Hematopoietic multipotent progenitor cell treated with erythropoietin and hydrocortisone succinate and interleukin-3 and kit ligand, for 6 days (in vitro differentiated cells): Measurements from ENCODE around the gene TMEM86B.
"Not testable (repeated sequence)": the region's sequence is repeated elsewhere in the genome, so short reads cannot be mapped to it uniquely, and the experiment has no call there.

Experiments used
- DNase-seq: peaks from one replicate; pipeline ENCODE4 v3.0.0-alpha.2; 2015

The TMEM86B gene

DNA sequence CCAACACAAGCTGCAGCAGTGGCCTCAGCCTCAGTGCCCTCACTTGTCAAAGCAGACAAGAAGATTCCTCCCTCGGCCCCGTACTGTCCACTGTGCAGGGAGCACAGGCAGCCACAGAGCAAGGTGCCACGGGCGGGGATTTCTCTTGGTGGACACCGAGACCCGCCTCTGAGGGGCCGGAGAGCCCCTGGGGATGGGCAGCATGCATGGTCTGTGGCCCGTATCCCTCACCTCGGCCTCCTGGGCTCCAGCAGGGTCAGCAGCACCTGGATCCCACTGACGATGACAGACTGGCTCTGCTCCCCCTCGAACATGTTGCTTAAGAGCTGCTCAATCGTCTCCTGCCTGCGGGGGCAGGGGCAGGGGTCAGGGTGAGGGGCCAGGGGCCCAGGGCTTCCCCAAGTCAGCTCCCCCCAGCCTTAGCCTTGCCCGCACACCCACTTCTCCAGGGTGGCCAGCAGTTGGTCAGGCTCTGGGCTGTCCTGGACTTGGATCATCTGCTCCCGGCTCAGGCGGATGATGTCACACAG is 13.4 kb upstream of the TMEM86B start:
- DNase-seq: no peak

DNA sequence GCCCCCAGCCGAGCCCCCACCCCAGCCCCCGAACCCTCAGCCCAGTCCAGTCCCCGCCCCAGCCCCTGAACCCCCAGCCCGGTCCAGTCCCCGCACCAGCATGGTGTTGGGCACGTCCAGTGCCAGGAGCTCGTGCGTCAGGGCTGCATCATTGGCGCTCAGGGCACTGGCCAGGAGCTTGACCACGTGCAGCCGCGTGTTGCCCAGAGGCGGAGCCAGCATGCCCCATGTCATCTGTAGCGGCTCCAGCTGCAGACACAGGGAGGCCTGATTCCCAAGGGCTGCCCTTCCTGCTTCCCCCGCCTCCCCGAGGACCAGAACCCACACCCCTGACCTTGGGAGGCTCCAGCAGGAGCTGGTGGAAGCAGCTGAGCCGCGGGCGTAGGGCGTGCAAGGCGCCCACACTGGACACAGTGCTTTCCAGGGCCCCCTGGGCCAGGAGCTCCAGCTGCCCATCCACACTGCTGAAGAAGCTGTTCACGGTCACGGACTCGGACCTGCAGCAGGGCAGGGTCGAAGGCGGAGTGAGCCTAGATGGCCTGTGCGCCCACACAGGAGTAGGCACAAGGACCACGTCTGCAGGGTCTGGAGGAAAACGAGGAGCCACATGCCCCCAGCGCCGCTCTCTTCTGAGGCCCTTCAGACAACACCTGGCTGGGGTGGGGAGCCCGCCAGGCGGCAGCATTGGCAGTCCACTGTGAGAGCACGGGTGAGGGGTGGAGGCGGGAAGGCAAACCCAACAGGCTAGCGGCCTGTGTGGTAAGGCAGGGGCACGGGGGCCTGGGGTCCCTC is 12.8 kb upstream of the TMEM86B start:
- no peak for DNase-seq

DNA sequence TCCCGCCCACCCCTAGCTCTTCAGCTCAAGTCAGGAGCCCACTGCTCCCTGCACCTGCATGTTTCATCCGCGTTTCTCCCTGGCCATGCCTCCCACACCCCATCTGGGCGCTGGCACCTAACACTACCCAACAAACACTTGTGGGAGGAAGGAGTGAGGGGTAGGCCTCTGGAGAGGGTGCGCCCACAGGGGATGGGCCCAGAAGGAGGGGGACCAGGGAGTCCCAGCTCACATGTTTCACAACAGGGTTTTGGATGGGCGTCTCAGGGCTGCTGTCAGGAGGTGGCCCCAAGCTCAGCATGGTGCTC is 12.1 kb upstream of the TMEM86B start:
- DNase-seq: no peak

DNA sequence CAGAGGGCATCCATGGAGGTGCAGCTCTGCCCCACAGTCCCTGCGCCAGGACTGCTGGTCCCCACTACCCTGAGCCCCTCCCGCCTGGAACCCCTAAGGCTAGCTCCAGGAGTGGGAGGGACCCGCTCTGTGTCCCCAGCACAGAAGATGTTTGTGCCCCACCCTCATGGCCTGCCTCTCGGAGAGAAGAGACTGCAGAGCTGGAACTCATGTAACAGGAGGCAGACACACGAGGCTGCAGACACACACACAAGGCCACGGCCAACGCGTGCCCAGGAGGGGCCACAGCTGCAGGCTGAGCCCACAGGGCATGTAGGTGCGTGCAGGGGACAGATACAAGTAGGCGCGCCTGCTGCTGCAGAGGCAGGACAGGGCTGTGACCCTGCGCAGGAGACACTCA is 10.4 kb upstream of the TMEM86B start:
- DNase-seq: no peak

DNA sequence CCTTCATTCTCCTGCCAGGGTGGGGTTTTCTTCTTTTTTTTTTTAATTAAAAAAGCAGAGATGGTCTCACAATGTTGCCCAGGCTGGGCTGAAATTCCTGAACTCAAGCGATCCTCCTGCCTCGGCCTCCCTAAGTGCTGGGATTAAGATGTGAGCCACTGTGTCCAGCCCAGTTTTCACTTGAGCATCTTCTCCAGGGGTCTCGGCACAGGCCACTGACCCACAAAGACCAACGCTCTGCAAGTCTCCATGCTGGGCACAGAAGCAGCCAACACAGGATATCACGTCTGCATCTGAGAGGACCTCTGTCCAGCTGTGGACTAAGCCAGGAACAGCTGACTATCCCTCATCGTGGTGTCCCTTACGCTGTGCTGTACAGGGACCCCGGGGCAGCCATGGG is 9.5 kb upstream of the TMEM86B start:
- no peak for DNase-seq

DNA sequence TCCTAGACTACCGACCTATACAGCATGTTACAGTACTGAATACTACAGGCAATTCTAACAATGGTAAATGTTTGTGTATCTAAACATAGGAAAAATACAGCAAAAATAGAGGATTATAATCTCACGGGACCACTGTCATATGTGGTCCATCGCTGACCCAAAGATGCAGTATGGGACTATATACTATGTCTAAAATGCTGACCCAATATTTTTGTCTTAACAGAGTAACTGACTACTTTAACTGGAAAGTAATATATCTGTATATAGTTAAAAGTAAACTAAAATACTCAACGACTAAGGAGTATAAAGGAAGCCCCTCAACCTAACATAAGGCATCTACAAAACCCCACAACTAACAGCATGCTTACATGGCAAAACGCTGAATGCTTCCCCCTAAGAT is 4.4 kb upstream of the TMEM86B start:
- DNase-seq: no peak

DNA sequence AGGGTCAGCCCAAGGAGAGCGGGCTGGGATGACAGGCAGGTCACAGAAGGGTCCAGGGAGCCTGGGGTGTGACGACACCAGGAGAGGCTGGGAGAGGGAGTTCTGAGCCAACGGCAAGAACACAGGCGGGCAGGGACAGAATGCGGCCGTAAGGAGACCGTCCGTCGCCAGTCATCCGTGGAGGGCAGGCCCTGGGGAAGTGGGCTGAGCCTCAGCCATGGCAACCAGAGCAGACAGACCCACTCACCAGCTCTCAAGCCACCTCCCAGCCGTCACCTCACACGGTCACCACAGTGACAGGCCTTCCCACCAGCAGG is 3.7 kb upstream of the TMEM86B start:
- DNase-seq: no peak

DNA sequence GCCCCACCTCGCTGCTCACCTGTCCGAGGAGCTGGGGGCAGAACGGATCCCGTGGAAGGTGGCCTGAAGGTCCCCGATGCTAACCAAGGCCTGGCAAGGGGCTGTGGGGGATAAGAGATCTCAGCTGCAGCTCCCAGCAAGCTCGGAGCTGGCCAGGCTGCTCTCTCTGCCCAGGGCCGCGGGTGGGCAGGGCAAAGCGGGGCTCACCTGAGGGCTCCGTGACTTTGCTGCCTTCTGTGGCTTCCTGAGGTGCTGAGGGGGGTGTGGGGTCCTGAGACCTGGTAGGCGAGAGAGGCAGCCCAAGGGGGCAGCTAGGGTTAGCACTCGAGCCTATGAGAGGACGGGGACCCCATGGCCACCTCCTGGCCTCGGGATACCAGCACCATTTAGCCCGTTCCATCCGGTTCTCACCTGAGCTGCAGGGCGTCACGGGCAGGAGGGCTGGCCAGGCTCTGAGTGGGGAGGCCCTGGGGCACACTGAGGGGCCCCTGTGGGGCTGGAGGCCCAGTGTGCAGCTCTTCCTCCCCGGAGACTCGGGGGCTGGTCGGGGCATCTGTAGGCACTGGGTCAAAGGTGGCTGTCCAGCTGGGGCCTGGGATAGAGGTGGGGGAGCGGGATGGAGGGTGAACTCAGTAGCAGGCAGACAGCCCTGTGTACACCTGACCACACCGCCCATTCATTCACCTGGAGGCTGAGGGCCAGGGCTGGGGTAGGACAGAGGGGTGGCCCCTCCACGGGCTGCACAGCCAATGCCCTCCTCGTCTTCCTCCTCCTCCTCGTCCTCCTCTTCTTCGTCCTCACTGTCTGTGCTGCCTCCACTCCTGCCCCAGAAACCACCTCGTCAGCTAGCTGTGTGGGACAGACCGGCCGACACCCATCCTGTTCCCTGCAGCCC is 3.1 kb upstream of the TMEM86B start:
- no peak for DNase-seq

DNA sequence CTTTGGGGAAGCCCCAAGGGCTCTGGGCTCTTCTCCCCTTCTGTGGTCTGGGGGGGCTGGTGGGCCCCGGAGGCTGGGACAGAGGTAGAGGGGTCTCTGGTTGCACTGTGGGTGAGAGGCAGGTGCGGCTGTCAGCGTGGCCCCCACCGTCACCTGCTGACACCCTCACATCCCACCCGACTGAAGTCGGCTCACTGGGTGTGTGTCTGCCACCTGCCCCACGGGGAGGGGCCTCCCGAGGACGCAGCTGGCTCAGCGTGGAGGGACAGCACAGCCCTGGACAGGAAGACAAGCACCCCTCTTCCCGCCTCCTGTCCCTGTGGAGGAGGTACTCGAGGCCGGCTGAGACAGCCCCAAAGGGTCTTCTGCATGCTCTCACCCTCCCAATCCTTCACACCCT is 2.2 kb upstream of the TMEM86B start:
- DNase-seq: no peak

DNA sequence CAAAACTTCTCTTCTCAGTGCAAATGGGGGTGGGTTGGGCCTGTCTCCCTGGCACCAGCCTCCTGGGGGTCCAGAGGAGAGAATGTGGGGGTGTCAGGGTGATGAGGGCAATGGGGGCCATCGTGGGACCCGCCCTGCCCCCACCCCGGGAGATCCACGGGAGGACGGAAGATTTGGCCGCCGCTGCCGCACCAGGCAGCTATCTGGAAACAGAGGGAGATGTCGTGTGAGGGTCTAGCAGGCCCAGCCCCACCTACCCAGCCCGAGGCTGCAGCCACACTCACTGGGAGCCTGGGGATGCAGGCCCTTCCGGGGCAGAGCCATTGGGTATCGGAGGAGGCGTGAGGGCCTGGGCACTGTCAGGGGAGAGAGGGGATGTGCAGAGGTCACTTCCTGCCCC is 1.8 kb upstream of the TMEM86B start:
- DNase-seq: no peak

DNA sequence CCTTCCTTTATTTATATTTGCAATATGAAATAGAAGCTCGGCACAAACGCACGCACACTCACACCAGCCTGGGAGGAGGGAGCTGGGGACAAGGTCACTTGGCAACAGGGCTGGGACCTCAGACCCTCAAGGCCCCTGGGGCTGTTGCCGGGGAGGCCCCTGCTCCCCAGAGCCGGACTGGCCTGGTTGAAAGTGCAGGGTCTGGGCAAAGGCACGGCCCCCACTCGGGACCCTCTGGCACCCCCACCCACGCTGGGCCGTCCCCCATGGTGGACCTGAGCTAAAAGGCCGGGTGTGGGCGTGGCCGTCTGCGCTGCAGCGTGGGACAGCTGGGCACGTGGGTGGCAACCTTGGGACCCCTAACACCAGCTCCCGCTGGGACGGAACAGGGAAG is 1.2 kb upstream of the TMEM86B start:
- DNase-seq: no peak

DNA sequence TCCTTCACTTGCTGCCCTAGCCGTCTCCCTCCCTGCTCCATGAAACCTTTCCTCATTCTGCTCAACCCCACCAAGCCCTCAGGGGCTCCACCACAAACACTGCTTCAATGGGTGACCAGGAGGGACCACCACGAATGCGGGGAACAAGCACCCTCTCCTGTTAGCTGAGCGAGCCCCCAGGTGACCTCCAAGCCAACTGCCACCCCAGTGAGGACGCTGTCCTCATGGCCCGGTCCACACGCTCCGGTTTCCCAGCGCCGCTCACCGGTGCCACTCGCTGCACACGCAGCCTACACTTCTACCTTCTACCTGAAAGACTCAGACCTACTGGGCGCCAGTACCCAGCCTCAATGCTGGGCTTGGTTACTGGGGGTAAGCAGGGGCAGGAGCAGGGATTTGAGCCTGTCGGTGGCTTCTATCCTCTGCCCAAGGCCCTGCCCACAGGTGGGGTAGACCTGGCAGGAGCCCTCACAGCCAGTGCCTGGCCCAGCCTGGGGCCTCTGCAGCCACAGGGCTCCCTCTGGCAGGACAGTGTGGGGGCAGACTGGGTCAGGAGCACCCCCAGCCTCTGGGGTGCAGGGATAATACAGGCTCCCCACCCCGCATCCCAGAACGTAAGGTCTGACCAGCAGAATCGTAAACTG is 704 bp upstream of the TMEM86B start:
- DNase-seq: no peak

DNA sequence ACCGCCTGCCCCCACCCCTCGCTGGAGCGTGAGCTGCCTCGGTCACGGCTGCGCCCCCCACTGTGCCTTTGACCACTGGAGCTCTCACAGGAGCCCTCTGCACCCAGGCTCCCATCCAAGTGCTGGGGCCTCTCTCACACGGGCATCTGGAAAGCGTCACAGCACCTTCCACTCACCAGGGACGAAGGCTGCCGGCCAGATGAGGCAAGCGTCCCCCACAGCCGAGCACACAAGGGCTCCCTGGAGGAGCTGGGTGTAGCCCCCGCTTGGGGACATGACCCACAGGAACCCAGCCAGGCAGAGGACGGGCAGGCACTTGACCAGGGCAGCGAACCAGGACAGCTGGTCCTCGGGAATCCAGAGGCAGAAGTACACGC is 560 bp downstream of the TMEM86B start:
- no peak for DNase-seq

DNA sequence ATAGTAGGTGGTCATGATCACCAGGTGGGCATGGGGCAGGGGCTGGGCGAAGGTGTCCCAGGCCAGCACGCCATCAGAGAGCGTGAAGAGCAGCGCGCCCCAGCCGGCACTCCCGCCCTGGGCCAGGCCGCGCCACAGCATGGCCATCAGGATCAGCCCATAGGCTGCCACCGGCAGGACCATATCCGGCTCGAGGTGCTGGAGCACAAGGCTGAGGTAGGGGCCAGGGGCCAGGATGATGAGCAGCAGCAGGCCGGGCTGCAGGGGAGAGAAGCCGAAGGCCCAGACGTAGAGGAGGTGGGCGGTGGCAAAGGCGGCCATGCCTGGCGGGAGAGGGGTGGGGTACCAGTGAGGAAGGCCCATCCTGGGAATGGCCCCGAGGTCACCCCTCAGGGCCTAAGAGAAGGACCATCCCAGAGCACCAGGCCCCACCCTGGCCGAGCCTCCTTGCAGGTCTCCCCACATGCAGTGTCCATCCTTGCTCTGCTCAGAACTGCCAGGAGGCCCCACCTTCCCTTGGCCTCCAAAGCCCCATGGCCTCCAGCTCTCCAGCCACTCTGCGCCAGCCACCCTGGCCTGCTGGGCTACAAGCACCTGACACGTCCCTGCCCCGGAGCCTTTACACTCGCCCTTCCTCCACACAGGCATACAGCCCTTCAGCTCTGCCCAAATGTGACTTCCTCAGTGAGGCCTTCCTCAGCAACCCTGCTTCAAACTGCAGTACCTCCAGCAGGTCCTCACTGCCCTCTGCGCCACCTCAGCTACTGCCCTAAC is 1.1 kb downstream of the TMEM86B start:
- DNase-seq: no peak

DNA sequence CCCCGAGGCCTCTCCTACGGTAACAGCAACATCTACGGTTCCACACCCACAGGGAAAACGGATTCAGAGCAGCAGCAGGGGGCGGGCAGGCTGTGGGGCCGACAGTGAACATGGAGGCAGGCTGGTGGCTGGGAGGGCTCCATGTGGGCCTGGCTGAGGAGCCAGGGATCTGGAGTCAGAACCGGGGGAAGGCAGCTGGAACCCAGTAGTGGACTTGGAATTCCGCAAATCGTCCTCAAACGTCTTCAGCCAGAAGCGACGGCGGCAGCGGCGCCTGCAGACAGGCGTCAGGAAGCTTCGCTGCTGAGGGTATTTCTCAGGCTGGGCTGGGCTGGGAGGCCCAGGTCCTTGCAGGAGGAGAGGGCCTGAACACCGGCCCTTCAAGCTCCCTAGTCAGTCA is 1.8 kb downstream of the TMEM86B start:
- no peak for DNase-seq

DNA sequence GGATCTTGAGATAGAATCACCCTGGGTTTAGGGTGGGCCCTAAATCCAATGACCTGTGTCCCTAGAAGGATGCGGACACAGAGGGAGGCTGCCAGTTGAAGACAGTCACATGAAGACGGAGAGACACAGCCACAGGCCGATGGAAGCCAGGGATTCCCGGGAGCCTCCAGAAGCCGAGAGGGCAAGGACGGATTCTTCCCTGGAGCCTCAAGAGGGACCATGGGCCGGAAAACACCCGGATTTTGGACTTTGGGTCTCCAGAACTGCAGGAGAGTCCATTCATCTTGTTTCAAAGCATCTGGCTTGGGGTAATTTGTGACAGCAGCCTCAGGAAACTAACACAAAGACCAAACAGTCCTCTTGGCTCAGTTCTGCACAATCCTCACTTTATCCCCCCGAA is 2.3 kb downstream of the TMEM86B start:
- no peak for DNase-seq

DNA sequence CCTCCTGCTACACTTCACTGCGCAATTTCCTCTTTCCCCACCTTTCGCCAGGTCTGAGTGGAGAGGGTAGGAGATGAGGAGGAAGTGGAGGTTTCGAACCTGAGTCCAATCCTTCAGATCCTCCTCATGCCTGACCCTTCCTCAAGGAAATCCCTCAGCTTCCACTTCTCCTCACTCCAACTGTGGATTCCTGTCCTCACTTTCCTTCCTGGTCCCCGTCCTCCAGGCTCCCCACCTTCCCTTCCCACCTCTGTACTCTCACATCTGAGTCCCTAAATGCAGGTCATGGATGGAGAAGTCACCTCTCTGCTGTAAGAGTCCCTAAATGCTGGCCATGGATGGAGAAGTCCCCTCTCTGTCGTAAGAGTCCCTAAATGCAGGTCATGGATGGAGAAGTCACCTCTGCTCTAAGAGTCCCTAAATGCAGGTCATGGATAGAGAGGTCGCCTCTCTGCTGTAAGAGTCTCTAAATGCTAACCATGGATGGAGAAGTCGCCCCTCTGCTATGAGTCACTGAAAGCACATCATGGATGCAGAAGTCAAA is 3.1 kb downstream of the TMEM86B start:
- peak; percentile 32 for DNase-seq

DNA sequence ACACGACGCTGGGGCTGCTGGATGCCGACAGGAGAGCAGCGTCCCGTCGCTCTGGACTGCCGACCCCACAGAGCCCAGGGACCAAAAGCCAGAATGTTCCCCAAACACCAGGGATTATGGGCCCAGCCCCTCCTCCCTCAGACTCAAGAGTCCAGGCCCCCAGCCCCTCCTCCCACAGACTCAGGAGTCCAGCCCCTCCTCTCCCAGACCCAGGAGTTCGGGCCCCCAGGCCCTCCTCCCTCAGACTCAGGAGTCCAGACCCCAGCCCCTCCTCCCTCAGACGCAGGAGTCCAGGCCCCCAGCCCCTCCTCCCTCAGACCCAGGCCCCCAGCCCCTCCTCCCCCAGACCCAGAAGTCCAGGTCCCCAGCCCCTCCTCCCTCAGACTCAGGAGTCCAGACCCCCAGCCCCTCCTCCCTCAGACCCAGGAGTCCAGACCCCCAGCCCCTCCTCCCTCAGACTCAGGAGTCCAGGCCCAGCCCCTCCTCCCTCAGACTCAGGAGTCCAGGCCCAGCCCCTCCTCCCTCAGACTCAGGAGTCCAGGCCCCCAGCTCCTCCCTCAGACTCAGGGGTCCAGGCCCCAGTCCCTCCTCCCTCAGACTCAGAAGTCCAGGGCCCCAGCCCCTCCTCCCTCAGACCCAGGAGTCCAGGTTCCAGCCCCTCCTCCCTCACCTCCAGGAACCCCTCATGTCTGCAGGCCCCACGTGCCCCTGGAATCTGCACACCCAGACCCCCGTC is 3.7 kb downstream of the TMEM86B start:
- not testable (repeated sequence) for DNase-seq

DNA sequence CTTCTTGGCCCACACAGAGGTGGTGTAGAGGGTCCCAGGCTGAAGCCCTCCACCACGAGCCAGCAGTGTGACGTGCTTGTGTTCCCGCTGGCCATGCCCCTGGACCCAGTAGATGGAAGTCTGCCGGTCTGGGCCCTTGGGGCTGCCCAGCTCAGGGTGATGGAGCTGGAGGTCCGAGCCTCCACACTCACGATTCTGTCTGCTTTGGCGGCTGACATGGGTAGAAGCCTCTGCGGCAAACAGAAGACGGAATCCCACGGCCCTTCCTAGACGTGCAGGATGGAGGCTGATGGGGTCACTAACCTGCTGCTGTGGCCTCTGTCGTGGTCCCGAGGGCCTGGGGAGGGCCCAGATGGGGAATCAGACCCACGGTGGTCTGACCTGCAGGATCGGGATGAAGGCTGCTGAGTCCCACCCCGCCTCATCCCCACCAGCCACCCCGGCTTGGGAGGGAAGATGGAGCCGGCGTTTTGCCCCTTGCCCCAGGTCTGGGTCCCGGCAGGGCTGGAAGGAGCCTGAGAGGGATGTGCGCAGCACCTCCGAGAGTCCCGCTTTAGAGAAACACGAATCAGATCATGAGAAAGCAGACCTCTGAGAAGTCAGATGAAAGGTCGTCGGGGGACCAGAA is 4.4 kb downstream of the TMEM86B start:
- no peak for DNase-seq

DNA sequence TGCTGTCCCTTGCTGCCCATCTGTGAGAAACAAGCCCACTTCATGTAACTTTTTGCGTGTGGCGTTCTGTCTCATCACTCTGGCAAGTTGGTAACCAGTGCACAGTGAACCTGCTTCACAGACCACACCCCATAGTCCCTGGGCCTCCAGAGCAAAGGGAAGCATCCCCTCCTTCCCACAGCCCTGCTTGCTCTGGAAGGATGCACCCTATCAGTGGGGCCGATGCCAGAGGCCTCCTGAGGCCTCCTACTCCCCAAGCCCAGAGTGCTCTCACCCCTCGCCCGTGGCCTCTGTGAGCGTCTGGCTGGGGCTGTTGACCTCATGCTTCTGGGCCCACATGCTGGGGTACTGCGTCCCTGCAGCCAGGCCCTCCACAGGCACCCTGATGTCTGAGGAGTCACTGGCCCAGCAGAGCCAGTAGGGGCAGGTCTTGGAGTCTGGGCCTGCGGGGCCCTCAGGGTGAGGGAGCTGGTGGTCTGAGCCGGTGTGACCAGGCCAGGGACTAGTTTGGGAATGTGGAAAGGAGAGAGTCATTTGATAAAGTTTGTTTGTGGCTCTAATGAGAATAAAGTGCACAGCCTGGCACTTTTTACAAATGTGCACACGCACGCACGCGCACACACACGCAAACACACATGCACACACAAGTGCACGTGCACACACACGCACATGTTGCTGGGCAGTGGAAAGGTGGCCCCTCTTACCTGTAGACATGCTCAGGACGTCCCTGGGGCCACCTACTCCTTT is 5.1 kb downstream of the TMEM86B start:
- DNase-seq: no peak

DNA sequence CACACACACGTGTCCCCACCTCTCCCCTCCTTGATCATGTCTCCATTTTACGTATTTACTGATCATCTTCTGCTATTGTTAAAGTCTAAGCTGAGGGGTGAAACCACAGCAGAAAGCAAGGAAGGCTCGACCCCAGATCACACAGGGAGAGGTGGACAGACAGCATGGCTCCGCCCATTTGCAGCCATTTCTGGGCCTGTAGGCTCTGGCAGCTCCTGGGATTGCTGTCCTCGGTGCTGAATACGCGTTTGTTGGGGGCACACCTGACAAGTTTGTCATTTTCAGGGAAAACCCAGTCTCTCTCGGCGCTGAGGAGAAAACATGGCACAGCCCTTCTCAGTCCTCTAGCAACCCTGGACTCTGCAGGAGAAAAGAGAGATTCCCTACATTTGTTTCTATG is 8.0 kb downstream of the TMEM86B start:
- peak; percentile 61 for DNase-seq
